ENCODE data around the gene SLC25A5.
A peak's percentile ranks its signal among the peaks of the same experiment; 100 is the strongest.

SLC25A5 gene

GRCh38 chrX:119507206-119507605, 39.0 kb downstream of the SLC25A5 start:
- no peak for DNase-seq

GRCh38 chrX:119512146-119512800, 44.0 kb downstream of the SLC25A5 start:
- DNase-seq: peak; percentile 68

DNA sequence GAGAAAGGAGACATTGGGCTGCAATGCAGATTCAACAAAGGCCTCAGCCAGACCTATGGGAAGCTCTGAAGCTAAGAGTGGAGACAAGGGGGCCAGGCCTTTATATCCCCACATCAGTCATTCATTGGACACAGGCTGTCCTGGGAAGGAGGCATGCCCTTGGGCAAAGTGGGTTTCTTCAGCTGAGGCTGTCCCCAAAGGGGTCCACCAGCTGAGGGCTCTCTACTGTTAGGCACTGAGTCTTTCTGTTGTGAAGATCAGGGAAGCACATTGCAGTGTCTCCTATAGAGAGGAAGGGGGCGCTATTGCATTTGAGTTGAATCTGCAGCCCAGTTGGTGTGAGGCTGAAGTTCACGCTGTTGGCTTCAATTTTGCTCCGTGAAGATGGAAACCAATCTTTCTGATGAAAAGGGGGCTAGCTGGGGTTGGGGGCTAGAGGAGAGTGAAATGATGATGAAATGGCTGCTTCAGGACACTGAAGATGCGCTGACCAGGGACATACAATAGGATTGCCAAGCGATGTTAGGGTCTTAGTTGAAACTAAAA, 48.0 kb downstream of the SLC25A5 start:
- peak; percentile 78 for DNase-seq

DNA sequence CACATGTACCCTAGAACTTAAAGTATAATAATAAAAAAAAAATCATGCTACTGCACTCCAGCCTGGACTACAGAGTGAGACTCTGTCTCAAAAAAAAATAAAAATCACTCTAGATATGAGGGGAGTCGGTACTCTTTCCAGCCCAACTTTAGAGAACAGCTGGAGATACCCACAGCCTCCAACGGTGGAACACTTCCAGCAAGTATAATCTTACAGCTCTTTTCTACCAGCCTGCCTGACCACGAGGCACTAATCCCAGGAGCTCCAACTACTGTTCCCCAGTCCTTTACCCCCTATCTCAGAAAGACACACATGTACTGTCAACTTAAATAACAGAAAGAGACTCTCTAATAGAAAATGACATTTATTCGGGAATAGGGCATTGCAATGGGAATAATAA, 50.1 kb downstream of the SLC25A5 start:
- no peak for DNase-seq
